IPS DF 19.7 (cell line): ENCODE data around the gene TAPBPL.

Source experiments
- DNase-seq: peaks from one replicate; pipeline ENCODE4 v3.0.0-alpha.2; 2013; ENCODE audit warnings: low read depth, low spot score

Gene TAPBPL

GRCh38 chr12:6435961-6436715, 15.7 kb upstream of the TAPBPL start:
- DNase-seq = no peak

- DNase-seq = no peak
Measured at GRCh38 chr12:6437586-6437985, 14.3 kb upstream of the TAPBPL start.

GRCh38 chr12:6438345-6438744, 13.5 kb upstream of the TAPBPL start:
- DNase-seq = no peak

- DNase-seq = no peak
Measured at GRCh38 chr12:6440391-6440790, 11.5 kb upstream of the TAPBPL start.

GRCh38 chr12:6442836-6443235, 9.0 kb upstream of the TAPBPL start:
- DNase-seq = no peak

GRCh38 chr12:6443361-6443983, 8.4 kb upstream of the TAPBPL start:
- no peak for DNase-seq

- DNase-seq = no peak
Measured at GRCh38 chr12:6444031-6444430, 7.8 kb upstream of the TAPBPL start.

GRCh38 chr12:6444704-6445688, 6.8 kb upstream of the TAPBPL start, which contains the start of gene CD27:
TSS of gene CD27 (plus strand) at chr12:6444955. CDS start at chr12:6445096, 141 bp downstream.
- DNase-seq = no peak

GRCh38 chr12:6450091-6450868, 1.6 kb upstream of the TAPBPL start:
- DNase-seq = no peak

GRCh38 chr12:6450869-6451347, 934 bp upstream of the TAPBPL start:
- no peak for DNase-seq

- no peak for DNase-seq
Measured at GRCh38 chr12:6452245-6452943, 552 bp downstream of the TAPBPL start.

- no peak for DNase-seq
Measured at GRCh38 chr12:6452944-6453630, 1.2 kb downstream of the TAPBPL start.

GRCh38 chr12:6457220-6457945, 5.5 kb downstream of the TAPBPL start:
- no peak for DNase-seq

GRCh38 chr12:6458281-6459003, 6.6 kb downstream of the TAPBPL start:
- DNase-seq = no peak

- no peak for DNase-seq
Measured at GRCh38 chr12:6459004-6459337, 7.1 kb downstream of the TAPBPL start.

GRCh38 chr12:6460751-6461371, 9.0 kb downstream of the TAPBPL start:
- DNase-seq = no peak

GRCh38 chr12:6461401-6462233, 9.8 kb downstream of the TAPBPL start:
- no peak for DNase-seq
